Measurements from ENCODE around the gene PTPRG. TPM values are rescaled to one million over a fixed set of nuclear protein-coding genes. Genes with fewer than 3 reads are reported as not detected.

The PTPRG gene
- total and polyA plus RNA-seq, 2 experiments from 2014 or later, result 24.4 to 131 TPM

DNA sequence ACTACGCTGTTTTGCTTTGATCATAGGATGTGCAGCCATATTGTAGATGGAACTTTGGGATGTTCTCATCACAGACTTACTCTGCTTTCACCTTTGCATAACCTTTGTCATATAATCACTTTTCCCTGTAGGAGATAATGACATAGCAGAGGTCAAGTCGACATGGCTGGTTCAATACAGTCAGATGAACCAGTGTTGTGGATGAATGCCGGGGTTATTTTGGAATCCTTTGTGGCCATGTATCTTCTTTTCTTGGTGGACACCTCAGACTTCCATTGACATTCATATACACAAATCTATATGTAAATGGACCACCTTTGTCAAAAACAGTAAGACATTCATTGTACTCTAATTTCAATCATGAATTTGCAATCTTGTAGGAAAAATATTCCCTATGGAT lies 180.2 kb downstream of the PTPRG start:
- Histone ChIP-seq H3K79me2 (replicated peaks; ENCODE audit: insufficient read depth) (peaks cover 88% of the 10 kb centered on the region), H3K9me2 (ENCODE audit: insufficient read depth) (no peaks in the 10 kb centered on the region), H3K4me3 (no peak overlapping the region), H3F3A (replicated peaks; ENCODE audit: low read depth) (no peaks in the 10 kb centered on the region), H3K4me1 (ENCODE audit: insufficient read depth) (peaks cover 35% of the 10 kb centered on the region), H3K27ac (ENCODE audit: low read depth) (no peak overlapping the region), H4K20me1 (replicated peaks; ENCODE audit: insufficient read depth) (peaks cover 14% of the 10 kb centered on the region), H2AFZ (no peak overlapping the region), H3K4me2 (no peak overlapping the region; the same call in 1 of the 2 replicates), H3K27me3 (ENCODE audit: insufficient read depth) (no peaks in the 10 kb centered on the region), H3K36me3 (ENCODE audit: insufficient read depth) (no peaks in the 10 kb centered on the region)
- no peaks in the 10 kb centered on the region; the same call in 2 of the 3 replicates for H3K9me3 Mint-ChIP-seq
- peaks cover 6% of the 10 kb centered on the region for H3K36me3 Mint-ChIP-seq (ENCODE audit: low read depth)
- DNase-seq (ENCODE audit: low spot score) (no peak), ATAC-seq (no peak)
- TF ChIP-seq, protein P1, sequence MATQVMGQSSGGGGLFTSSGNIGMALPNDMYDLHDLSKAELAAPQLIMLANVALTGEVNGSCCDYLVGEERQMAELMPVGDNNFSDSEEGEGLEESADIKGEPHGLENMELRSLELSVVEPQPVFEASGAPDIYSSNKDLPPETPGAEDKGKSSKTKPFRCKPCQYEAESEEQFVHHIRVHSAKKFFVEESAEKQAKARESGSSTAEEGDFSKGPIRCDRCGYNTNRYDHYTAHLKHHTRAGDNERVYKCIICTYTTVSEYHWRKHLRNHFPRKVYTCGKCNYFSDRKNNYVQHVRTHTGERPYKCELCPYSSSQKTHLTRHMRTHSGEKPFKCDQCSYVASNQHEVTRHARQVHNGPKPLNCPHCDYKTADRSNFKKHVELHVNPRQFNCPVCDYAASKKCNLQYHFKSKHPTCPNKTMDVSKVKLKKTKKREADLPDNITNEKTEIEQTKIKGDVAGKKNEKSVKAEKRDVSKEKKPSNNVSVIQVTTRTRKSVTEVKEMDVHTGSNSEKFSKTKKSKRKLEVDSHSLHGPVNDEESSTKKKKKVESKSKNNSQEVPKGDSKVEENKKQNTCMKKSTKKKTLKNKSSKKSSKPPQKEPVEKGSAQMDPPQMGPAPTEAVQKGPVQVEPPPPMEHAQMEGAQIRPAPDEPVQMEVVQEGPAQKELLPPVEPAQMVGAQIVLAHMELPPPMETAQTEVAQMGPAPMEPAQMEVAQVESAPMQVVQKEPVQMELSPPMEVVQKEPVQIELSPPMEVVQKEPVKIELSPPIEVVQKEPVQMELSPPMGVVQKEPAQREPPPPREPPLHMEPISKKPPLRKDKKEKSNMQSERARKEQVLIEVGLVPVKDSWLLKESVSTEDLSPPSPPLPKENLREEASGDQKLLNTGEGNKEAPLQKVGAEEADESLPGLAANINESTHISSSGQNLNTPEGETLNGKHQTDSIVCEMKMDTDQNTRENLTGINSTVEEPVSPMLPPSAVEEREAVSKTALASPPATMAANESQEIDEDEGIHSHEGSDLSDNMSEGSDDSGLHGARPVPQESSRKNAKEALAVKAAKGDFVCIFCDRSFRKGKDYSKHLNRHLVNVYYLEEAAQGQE (IDR thresholded peaks at IDR 0.05; ENCODE audit: unreplicated experiment), result no peak
- peak; percentile 23; the same call in 1 of the 2 replicates for TF ChIP-seq ZNF462 (CRISPR knock-in tag; IDR thresholded peaks at IDR 0.05)
- H3K4me1 Mint-ChIP-seq, result peaks cover 58% of the 10 kb centered on the region
- peaks cover 8% of the 10 kb centered on the region for H3K27me3 Mint-ChIP-seq (ENCODE audit: insufficient read depth, low read depth, poor library complexity)
- H3K4me3 Mint-ChIP-seq, result no peak overlapping the region
- no peak overlapping the region for H3K27ac Mint-ChIP-seq

Data from GM23338 (cell line).